NCI-H774 (cell line): ENCODE data around the gene RPTOR.
A peak's percentile ranks its signal among the peaks of the same experiment; 100 is the strongest.
"Not testable (repeated sequence)": the region's sequence is repeated elsewhere in the genome, so short reads cannot be mapped to it uniquely, and the experiment has no call there.

Experiments
- DNase-seq: peaks from one replicate; lab custom pipeline; 2025; lab: John Stamatoyannopoulos, UW

The RPTOR gene

GRCh38 chr17:80797741-80798594, 253.3 kb downstream of the RPTOR start:
- DNase-seq = no peak

- DNase-seq = no peak
Measured at GRCh38 chr17:80798595-80799537, 254.2 kb downstream of the RPTOR start.

GRCh38 chr17:80799538-80800480, 255.2 kb downstream of the RPTOR start:
- peak; percentile 86 for DNase-seq

GRCh38 chr17:80800481-80801391, 256.1 kb downstream of the RPTOR start:
- peak; percentile 73 for DNase-seq

GRCh38 chr17:80802626-80803450, 258.2 kb downstream of the RPTOR start:
- DNase-seq = no peak

GRCh38 chr17:80803451-80804428, 259.1 kb downstream of the RPTOR start:
- no peak for DNase-seq

- DNase-seq = no peak
Measured at GRCh38 chr17:80804466-80804865, 259.8 kb downstream of the RPTOR start.

GRCh38 chr17:80805032-80805751, 260.6 kb downstream of the RPTOR start:
- no peak for DNase-seq

- DNase-seq = no peak
Measured at GRCh38 chr17:80807014-80807413, 262.4 kb downstream of the RPTOR start.

- no peak for DNase-seq
Measured at GRCh38 chr17:80807882-80808281, 263.2 kb downstream of the RPTOR start.

- DNase-seq = no peak
Measured at GRCh38 chr17:80811181-80812105, 266.8 kb downstream of the RPTOR start.

GRCh38 chr17:80812362-80813088, 267.9 kb downstream of the RPTOR start:
- no peak for DNase-seq

- peak; percentile 58 for DNase-seq
Measured at GRCh38 chr17:80813318-80813717, 268.7 kb downstream of the RPTOR start.

GRCh38 chr17:80814491-80814890, 269.9 kb downstream of the RPTOR start:
- no peak for DNase-seq

GRCh38 chr17:80815151-80815681, 270.6 kb downstream of the RPTOR start:
- no peak for DNase-seq

- not testable (repeated sequence) for DNase-seq
Measured at GRCh38 chr17:80815718-80816117, 271.1 kb downstream of the RPTOR start.
